ENCODE data around the gene KRTAP10-2. TPM values are rescaled to one million over a fixed set of nuclear protein-coding genes. Genes with fewer than 3 reads are reported as not detected.

Gene KRTAP10-2
- total RNA-seq, 1 experiment from 2014 or later = not detected

- Histone ChIP-seq H3K36me3 (ENCODE audit: control insufficient read depth in 1 of 2, insufficient read depth in 2 of 2, low read length in 2 of 2) (no peaks in the 10 kb centered on the region), H3K27me3 (ENCODE audit: insufficient read depth, low read length) (no peaks in the 10 kb centered on the region), H3K79me2 (ENCODE audit: insufficient read depth, low read length) (no peaks in the 10 kb centered on the region), H3K4me1 (ENCODE audit: control insufficient read depth in 1 of 2, insufficient read depth in 2 of 2, low read length in 2 of 2) (peaks cover 9 to 15% of the 10 kb centered on the region in 2 experiments), H2AFZ (ENCODE audit: low read depth, low read length, poor library complexity, severe bottlenecking) (no peak overlapping the region), H3K9ac (ENCODE audit: low read length) (no peak overlapping the region), H3K9me3 (ENCODE audit: control insufficient read depth in 1 of 2, insufficient read depth in 1 of 2, low read depth in 1 of 2, low read length in 2 of 2) (no peaks in the 10 kb centered on the region), H3K4me2 (ENCODE audit: low read length) (no peak overlapping the region), H3K9me2 (ENCODE audit: insufficient read depth) (no peaks in the 10 kb centered on the region), H3K27ac (ENCODE audit: low read depth, low read length) (no peak overlapping the region), H3K4me3 (replicated peaks in 1 of 2; ENCODE audit: low read depth in 1 of 2, low read length in 2 of 2) (no peak overlapping the region), H4K20me1 (ENCODE audit: insufficient read depth) (no peaks in the 10 kb centered on the region)
- BruUV-seq (replicated peaks) = no TSS peak
- no peak for DNase-seq (ENCODE audit: low read depth, low spot score)
- POLR2A ChIA-PET = no interaction called here
- no peak for ATAC-seq
- CTCF ChIA-PET = no interaction called here
- intact Hi-C loops (cut with micrococcal nuclease) = no loop called here
- TF ChIP-seq CEBPB (IDR thresholded peaks at IDR 0.05; ENCODE audit: low read depth) = no peak
- RAD21 ChIA-PET (ENCODE audit: low non-redundant PET in 1 of 2, low total read pairs in 2 of 2, uncharacterized antibody in 2 of 2, unreplicated experiment in 2 of 2) = no interaction called here
Observed at GRCh38 chr21:44508426-44508710, 42.9 kb downstream of the KRTAP10-2 start.

- H3K4me1 ChIP-seq (ENCODE audit: control insufficient read depth in 1 of 2, insufficient read depth in 2 of 2, low read length in 2 of 2) = peaks cover 9 to 15% of the 10 kb centered on the region in 2 experiments
- POLR2A ChIA-PET = no interaction called here
- no peaks in the 10 kb centered on the region for H3K36me3 ChIP-seq (ENCODE audit: control insufficient read depth in 1 of 2, insufficient read depth in 2 of 2, low read length in 2 of 2)
- H3K9ac ChIP-seq (ENCODE audit: low read length) = no peak overlapping the region
- DNase-seq (ENCODE audit: low read depth, low spot score) (no peak), ATAC-seq (no peak)
- no peaks in the 10 kb centered on the region for H3K27me3 ChIP-seq (ENCODE audit: insufficient read depth, low read length)
- H3K9me2 ChIP-seq (ENCODE audit: insufficient read depth) = no peaks in the 10 kb centered on the region
- no peaks in the 10 kb centered on the region for H4K20me1 ChIP-seq (ENCODE audit: insufficient read depth)
- H3K79me2 ChIP-seq (ENCODE audit: insufficient read depth, low read length) = no peaks in the 10 kb centered on the region
- TF ChIP-seq CBX3 (IDR thresholded peaks at IDR 0.05; ENCODE audit: low read depth) (no peak), RAD21 (IDR thresholded peaks at IDR 0.05; ENCODE audit: low read depth) (no peak), POLR2A (IDR thresholded peaks at IDR 0.05; ENCODE audit: borderline replicate concordance, extremely low read depth, insufficient read depth, insufficient read length) (no peak)
- H3K27ac ChIP-seq (ENCODE audit: low read depth, low read length) = no peak overlapping the region
- no peak overlapping the region for H3K4me2 ChIP-seq (ENCODE audit: low read length)
- CTCF ChIA-PET = no interaction called here
- RAD21 ChIA-PET (ENCODE audit: low non-redundant PET in 1 of 2, low total read pairs in 2 of 2, uncharacterized antibody in 2 of 2, unreplicated experiment in 2 of 2) = no interaction called here
- intact Hi-C loops (cut with micrococcal nuclease) = no loop called here
- no peak overlapping the region for H3K4me3 ChIP-seq (replicated peaks in 1 of 2; ENCODE audit: low read depth in 1 of 2, low read length in 2 of 2)
- BruUV-seq (replicated peaks) = no TSS peak
- H2AFZ ChIP-seq (ENCODE audit: low read depth, low read length, poor library complexity, severe bottlenecking) = no peak overlapping the region
- H3K9me3 ChIP-seq (ENCODE audit: control insufficient read depth in 1 of 2, insufficient read depth in 1 of 2, low read depth in 1 of 2, low read length in 2 of 2) = no peaks in the 10 kb centered on the region
Observed at GRCh38 chr21:44507673-44508425, 43.5 kb downstream of the KRTAP10-2 start.

Measured in HCT116 (cell line).